Suprapubic skin (tissue), 4 donors: ENCODE results near the gene NME3. TPM values are rescaled to one million over a fixed set of nuclear protein-coding genes. Genes with fewer than 3 reads are reported as not detected.
A peak's percentile ranks its signal among the peaks of the same experiment; 100 is the strongest.

Experiments used
- DNase-seq, 2 donors: peaks; one replicate each; pipeline ENCODE4 v3.0.0-alpha.2; 2019; ENCODE audit warnings: low spot score in 2 of 2
- H3K27ac ChIP-seq: fragments of 200-600 bp; sonication (generic); one replicate; pipeline ENCODE4 v1.5.1; 2019
- H3K27me3 ChIP-seq: fragments of 200-600 bp; sonication (generic); one replicate; pipeline ENCODE4 v1.5.1; 2019
- H3K36me3 ChIP-seq: fragments of 200-600 bp; sonication (generic); one replicate; pipeline ENCODE4 v1.5.1; 2019
- H3K4me1 ChIP-seq: fragments of 200-600 bp; sonication (generic); one replicate; pipeline ENCODE4 v1.5.1; 2019
- H3K4me3 ChIP-seq: fragments of 200-600 bp; sonication (generic); one replicate; pipeline ENCODE4 v1.5.1; 2019; ENCODE audit warnings: mild to moderate bottlenecking
- H3K9me3 ChIP-seq: fragments of 200-600 bp; sonication (generic); one replicate; pipeline ENCODE4 v1.5.1; 2019
- EP300 ChIP-seq: sonication (generic); formaldehyde crosslinking; IDR thresholded peaks from one replicate; pipeline ENCODE4 v1.6.1; 2017; ENCODE audit warnings: antibody characterized with exemption
- POLR2A ChIP-seq, 2 donors: fragments of 450-650 bp; IDR thresholded peaks; one replicate each; pipeline ENCODE4 v1.6.1; 2017; ENCODE audit warnings: antibody characterized with exemption in 2 of 2, mild to moderate bottlenecking in 2 of 2, moderate library complexity in 2 of 2
- POLR2AphosphoS5 ChIP-seq, 3 donors: sonication (generic); formaldehyde crosslinking; IDR thresholded peaks; one replicate each; pipeline ENCODE4 v1.6.1; 2017; ENCODE audit warnings: antibody characterized with exemption in 3 of 3
- WGBS: methylation state at CpG from one replicate; pipeline ENCODE4 v1.1.5; 2018; 5-methylcytosine and 5-hydroxymethylcytosine counted together
- total RNA-seq, 4 donors: library from RNA; depleted of rRNA; stranded (reverse); fragments of >200 nt; gene quantifications; one replicate each; pipeline ENCODE4 v1.1.0, GENCODE V29; 2016
- TF ChIP-seq, protein P1 (sequence below), 2 donors: fragments of 200-600 bp in 1 of 2; fragments of 450-650 bp in 1 of 2; sonication (generic) in 1 of 2; IDR thresholded peaks; one replicate each; pipeline ENCODE4 v1.5.1; 2016 to 2019; ENCODE audit warnings: antibody characterized with exemption in 2 of 2, mild to moderate bottlenecking in 1 of 2, moderate library complexity in 1 of 2

NME3 gene
- total RNA-seq, 4 donors from 2014 or later: 76.9 to 115 (median 103) TPM

GRCh38 chr16:1788095-1788707 is 16.9 kb upstream of the NME3 start:
- WGBS: 80% methylated on average over 20 of the region's 38 CpGs
- peaks cover 49% of the 10 kb centered on the region for H3K4me1 ChIP-seq
- TF ChIP-seq POLR2A (IDR thresholded peaks at IDR 0.05) (no peak), POLR2AphosphoS5 (IDR thresholded peaks at IDR 0.05) (no peak), EP300 (no peak)
- TF ChIP-seq, protein P1, sequence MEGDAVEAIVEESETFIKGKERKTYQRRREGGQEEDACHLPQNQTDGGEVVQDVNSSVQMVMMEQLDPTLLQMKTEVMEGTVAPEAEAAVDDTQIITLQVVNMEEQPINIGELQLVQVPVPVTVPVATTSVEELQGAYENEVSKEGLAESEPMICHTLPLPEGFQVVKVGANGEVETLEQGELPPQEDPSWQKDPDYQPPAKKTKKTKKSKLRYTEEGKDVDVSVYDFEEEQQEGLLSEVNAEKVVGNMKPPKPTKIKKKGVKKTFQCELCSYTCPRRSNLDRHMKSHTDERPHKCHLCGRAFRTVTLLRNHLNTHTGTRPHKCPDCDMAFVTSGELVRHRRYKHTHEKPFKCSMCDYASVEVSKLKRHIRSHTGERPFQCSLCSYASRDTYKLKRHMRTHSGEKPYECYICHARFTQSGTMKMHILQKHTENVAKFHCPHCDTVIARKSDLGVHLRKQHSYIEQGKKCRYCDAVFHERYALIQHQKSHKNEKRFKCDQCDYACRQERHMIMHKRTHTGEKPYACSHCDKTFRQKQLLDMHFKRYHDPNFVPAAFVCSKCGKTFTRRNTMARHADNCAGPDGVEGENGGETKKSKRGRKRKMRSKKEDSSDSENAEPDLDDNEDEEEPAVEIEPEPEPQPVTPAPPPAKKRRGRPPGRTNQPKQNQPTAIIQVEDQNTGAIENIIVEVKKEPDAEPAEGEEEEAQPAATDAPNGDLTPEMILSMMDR (IDR thresholded peaks at IDR 0.05): no peak
- H3K36me3 ChIP-seq: peaks cover 57% of the 10 kb centered on the region
- H3K27me3 ChIP-seq: no peaks in the 10 kb centered on the region
- DNase-seq: peak in 1 of 2 donors; percentile 59
- H3K4me3 ChIP-seq: no peak overlapping the region
- no peaks in the 10 kb centered on the region for H3K9me3 ChIP-seq
- no peak overlapping the region for H3K27ac ChIP-seq

GRCh38 chr16:1787322-1788094 is 16.2 kb upstream of the NME3 start:
- 94% methylated on average over 26 of the region's 44 CpGs for WGBS
- no peak overlapping the region for H3K4me3 ChIP-seq
- H3K9me3 ChIP-seq: no peaks in the 10 kb centered on the region
- H3K27ac ChIP-seq: no peak overlapping the region
- peaks cover 56% of the 10 kb centered on the region for H3K36me3 ChIP-seq
- DNase-seq: peak in 1 of 2 donors; percentile 63
- peaks cover 50% of the 10 kb centered on the region for H3K4me1 ChIP-seq
- no peak for TF ChIP-seq POLR2A (IDR thresholded peaks at IDR 0.05)
- TF ChIP-seq, protein P1 (IDR thresholded peaks at IDR 0.05): no peak
- no peak for TF ChIP-seq POLR2AphosphoS5 (IDR thresholded peaks at IDR 0.05)
- no peak for TF ChIP-seq EP300
- H3K27me3 ChIP-seq: no peaks in the 10 kb centered on the region

- Histone ChIP-seq H3K27me3 (no peaks in the 10 kb centered on the region), H3K9me3 (no peaks in the 10 kb centered on the region), H3K4me1 (peaks cover 50% of the 10 kb centered on the region), H3K4me3 (no peak overlapping the region), H3K36me3 (peaks cover 51% of the 10 kb centered on the region), H3K27ac (no peak overlapping the region)
- peak in 1 of 2 donors; percentile 52 for DNase-seq
- no peak for TF ChIP-seq POLR2AphosphoS5 (IDR thresholded peaks at IDR 0.05)
- TF ChIP-seq POLR2A (IDR thresholded peaks at IDR 0.05): no peak
- TF ChIP-seq EP300: no peak
- TF ChIP-seq, protein P1 (IDR thresholded peaks at IDR 0.05): no peak
- WGBS: no CpG with 5 or more reads among the region's 6 CpGs
Observed at GRCh38 chr16:1787056-1787321, 15.6 kb upstream of the NME3 start.

- Histone ChIP-seq H3K4me3 (no peak overlapping the region), H3K27me3 (no peaks in the 10 kb centered on the region), H3K27ac (no peak overlapping the region), H3K36me3 (peaks cover 45% of the 10 kb centered on the region), H3K4me1 (peaks cover 54% of the 10 kb centered on the region), H3K9me3 (no peaks in the 10 kb centered on the region)
- TF ChIP-seq POLR2A (IDR thresholded peaks at IDR 0.05): no peak
- TF ChIP-seq POLR2AphosphoS5 (IDR thresholded peaks at IDR 0.05): no peak
- TF ChIP-seq, protein P1 (IDR thresholded peaks at IDR 0.05): no peak
- no peak for TF ChIP-seq EP300
- 84% methylated on average over 28 of the region's 51 CpGs for WGBS
- no peak for DNase-seq
Observed at GRCh38 chr16:1786242-1787055, 15.1 kb upstream of the NME3 start.

- Histone ChIP-seq H3K27me3 (no peaks in the 10 kb centered on the region), H3K4me3 (no peak overlapping the region), H3K27ac (no peak overlapping the region), H3K9me3 (no peaks in the 10 kb centered on the region), H3K4me1 (peaks cover 61% of the 10 kb centered on the region), H3K36me3 (peaks cover 39% of the 10 kb centered on the region)
- WGBS: no CpG with 5 or more reads among the region's 14 CpGs
- TF ChIP-seq EP300 (no peak), POLR2AphosphoS5 (IDR thresholded peaks at IDR 0.05) (no peak), POLR2A (IDR thresholded peaks at IDR 0.05) (no peak)
- TF ChIP-seq, protein P1 (IDR thresholded peaks at IDR 0.05): no peak
- no peak for DNase-seq
Observed at GRCh38 chr16:1785846-1786170, 14.5 kb upstream of the NME3 start.
